ENCODE results near the gene APOA4. TPM values are rescaled to one million over a fixed set of nuclear protein-coding genes. Genes with fewer than 3 reads are reported as not detected.

Gene APOA4
- polyA plus RNA-seq, 1 of the 3 experiments (the other 2 are of a cell fraction): not detected

GRCh38 chr11:116794851-116795250 lies 28.3 kb downstream of the APOA4 start:
- H3K4me3 ChIP-seq (ENCODE audit: low read depth in 2 of 2, low read length in 1 of 2): no peak overlapping the region
- POLR2A ChIA-PET: no interaction called here

More at GRCh38 chr11:116794851-116795250, 28.3 kb downstream of the APOA4 start:
- no peak overlapping the region for H2AFZ ChIP-seq (ENCODE audit: low read depth)
- peaks cover 7 to 8% of the 10 kb centered on the region in 2 experiments; a peak in 2 of 4 replicates for H3K4me1 ChIP-seq (ENCODE audit: control insufficient read depth in 1 of 2, insufficient read depth in 2 of 2, low read depth in 1 of 2, low read length in 1 of 2)
- no peak for DNase-seq
- H3K9me2 ChIP-seq: no peaks in the 10 kb centered on the region
- no peaks in the 10 kb centered on the region for H3K79me2 ChIP-seq (ENCODE audit: insufficient read depth)
- CTCF ChIA-PET: interaction anchor here (1.6 to 11.4 kb wide), 3 partner anchors 24 to 437 kb away, joined by 3 to 268 read pairs (median 4); partner anchors contain the start of genes PCSK7 and SIK3
- H3K4me2 ChIP-seq: no peak overlapping the region
- 84% methylated on average over 2 of the region's 2 CpGs for WGBS (ENCODE audit: low lambda C conversion rate)
- no peaks in the 10 kb centered on the region for H3K27me3 ChIP-seq (ENCODE audit: insufficient read depth)
- no peak for TF ChIP-seq SIN3A (IDR thresholded peaks at IDR 0.05; ENCODE audit: borderline replicate concordance, low read depth, low read length)
- no peak for TF ChIP-seq RFX5 (IDR thresholded peaks at IDR 0.05; ENCODE audit: low read length)
- no peak for TF ChIP-seq RAD21 (IDR thresholded peaks at IDR 0.05; ENCODE audit: low read length)
- no peak for TF ChIP-seq CHD2 (IDR thresholded peaks at IDR 0.05; ENCODE audit: low read length, partially characterized antibody)
- TF ChIP-seq USF2 (IDR thresholded peaks at IDR 0.05; ENCODE audit: borderline replicate concordance, low read depth, low read length): no peak
- TF ChIP-seq ELF1 (IDR thresholded peaks at IDR 0.05): no peak
- TF ChIP-seq FOXM1 (IDR thresholded peaks at IDR 0.05; ENCODE audit: low read depth): no peak
- TF ChIP-seq SMC3 (IDR thresholded peaks at IDR 0.05; ENCODE audit: low read depth, low read length): no peak
- no peak for TF ChIP-seq REST (IDR thresholded peaks at IDR 0.05; ENCODE audit: low read depth, low read length)
- TF ChIP-seq PBX3 (IDR thresholded peaks at IDR 0.05): no peak
- TF ChIP-seq NFIC (IDR thresholded peaks at IDR 0.05; ENCODE audit: borderline replicate concordance): no peak
- TF ChIP-seq TAF1 (IDR thresholded peaks at IDR 0.05; ENCODE audit: borderline replicate concordance, low read depth, low read length): no peak
- TF ChIP-seq TEAD4 (IDR thresholded peaks at IDR 0.05; ENCODE audit: borderline replicate concordance, insufficient read depth): no peak
- H3F3A ChIP-seq (replicated peaks; ENCODE audit: insufficient read depth): peaks cover 11% of the 10 kb centered on the region
- H3K9me3 ChIP-seq: no peaks in the 10 kb centered on the region
- no peak overlapping the region for H3K9ac ChIP-seq
- no peaks in the 10 kb centered on the region for H4K20me1 ChIP-seq (ENCODE audit: insufficient read depth)
- H3K36me3 ChIP-seq (replicated peaks in 1 of 2; ENCODE audit: control insufficient read depth in 1 of 2, insufficient read depth in 2 of 2, low read length in 1 of 2): no peaks in the 10 kb centered on the region
- H3K27ac ChIP-seq (ENCODE audit: low read depth in 2 of 2, low read length in 1 of 2): no peak overlapping the region

Data from SK-N-SH (cell line).